ENCODE measurements around the gene TUBB. TPM values are rescaled to one million over a fixed set of nuclear protein-coding genes. Genes with fewer than 3 reads are reported as not detected.

Gene TUBB
- total and polyA plus RNA-seq, 2 of the 4 experiments (the other 2 are of a cell fraction) = 1,401 to 2,004 TPM

DNA sequence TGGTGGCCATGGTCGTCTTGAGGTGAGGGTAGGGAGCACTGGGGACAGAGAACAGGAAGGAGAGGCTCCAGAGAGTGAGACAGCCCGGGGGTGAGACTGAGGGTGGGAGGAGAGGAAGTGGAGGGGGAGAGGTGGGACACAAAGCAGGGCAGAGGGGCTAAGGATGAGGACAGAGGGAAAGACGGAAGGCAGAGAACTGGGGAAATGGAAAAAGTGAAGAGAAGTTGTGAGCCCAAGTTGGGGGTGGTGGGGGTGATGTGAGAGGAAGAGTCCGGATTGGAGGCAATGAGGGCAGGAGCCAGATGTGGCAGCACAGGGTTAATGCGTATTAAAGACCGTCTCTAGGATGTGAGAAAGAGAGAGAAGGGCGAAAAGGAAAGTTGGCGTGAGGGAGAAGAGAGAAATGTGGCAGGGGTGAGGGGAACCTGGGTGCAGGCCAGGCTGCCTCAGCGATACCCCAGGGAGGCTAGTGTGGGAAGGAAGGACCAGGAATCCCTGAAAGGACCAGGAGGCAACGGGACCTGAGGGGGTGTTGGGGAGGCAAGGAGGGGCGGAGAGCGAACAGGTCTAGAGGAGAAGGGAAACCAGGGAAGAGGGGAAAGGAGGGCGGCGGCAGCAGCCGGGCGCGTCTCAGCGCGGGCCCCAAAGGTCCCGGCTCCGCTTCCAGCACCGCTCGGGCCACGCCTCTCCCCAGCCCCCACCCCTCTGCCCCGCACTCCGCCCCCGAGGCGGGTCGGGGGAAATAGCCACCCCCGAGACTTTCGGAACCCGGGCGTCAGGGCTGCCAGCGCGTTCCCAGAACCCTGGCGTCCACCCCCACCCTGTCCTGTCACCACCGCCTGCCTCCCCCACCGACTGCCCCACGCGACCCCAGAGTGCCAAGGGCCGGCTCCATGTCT lies 33.9 kb upstream of the TUBB start, which contains the start of gene PPP1R18:
TSS of gene PPP1R18 (minus strand) at position 637 of the 899 bp plus-strand sequence. CDS start at position 10, 627 bp downstream.
- peak within 1 kb of the TSS; percentile 99 for H3K56ac ChIP-seq (ENCODE audit: extremely low read depth, insufficient read depth, low read length)
- ATAC-seq (ENCODE audit: low read depth) = peak; percentile 12
- peak within 1 kb of the TSS; percentile 89 for H2AFZ ChIP-seq (replicated peaks; ENCODE audit: low read length, poor library complexity)
- H3K27ac ChIP-seq (ENCODE audit: insufficient read depth, low read length) = peak within 1 kb of the TSS; percentile 100
- ChIA-PET POLR2A (ENCODE audit: unreplicated experiment) (no interaction called here), CTCF (no interaction called here)
- peak within 1 kb of the TSS; percentile 100 for H2AK5ac ChIP-seq (ENCODE audit: low read depth, low read length)
- peak within 1 kb of the TSS; percentile 97 for H3K4me3 ChIP-seq (ENCODE audit: insufficient read depth, low read depth, low read length)
- H3K4me1 ChIP-seq (ENCODE audit: control insufficient read depth, insufficient read depth, low read length) = peaks cover 18% of the 10 kb centered on the region
- WGBS, 2 experiments (ENCODE audit: extremely low coverage in 2 of 2, insufficient read length in 1 of 2) = 2% methylated on average over 6 of the region's 41 CpGs; no CpG with 5 or more reads in 1 of the 2 experiments
- BruUV-seq (replicated peaks) = TSS peak; percentile 76
- H2AK9ac ChIP-seq (replicated peaks; ENCODE audit: low read depth, low read length, poor library complexity) = peak within 1 kb of the TSS; percentile 100
- peak; percentile 49 for DNase-seq
- no peaks in the 10 kb centered on the region for H3K9me3 ChIP-seq (ENCODE audit: control insufficient read depth, insufficient read depth, low read length)
- peak within 1 kb of the TSS; percentile 98 for H2BK5ac ChIP-seq (ENCODE audit: low read depth, low read length, poor library complexity, severe bottlenecking)
- H3K9me1 ChIP-seq (ENCODE audit: insufficient read depth, low read length) = peaks cover 13% of the 10 kb centered on the region
- peak within 1 kb of the TSS; percentile 100 for H3K9ac ChIP-seq (ENCODE audit: low read depth, low read length)
- peak within 1 kb of the TSS; percentile 91 for H4K5ac ChIP-seq (ENCODE audit: low read depth, low read length)
- peak within 1 kb of the TSS; percentile 98 for H3K14ac ChIP-seq (replicated peaks; ENCODE audit: low read depth, low read length)
- H4K91ac ChIP-seq (ENCODE audit: insufficient read depth, low read depth, low read length) = peak within 1 kb of the TSS; percentile 99
- H2BK15ac ChIP-seq (ENCODE audit: low read depth, low read length) = peak within 1 kb of the TSS; percentile 79; the same call in 2 of the 3 replicates
- H3K4ac ChIP-seq (ENCODE audit: low read depth, low read length) = peak within 1 kb of the TSS; percentile 100
- H2BK120ac ChIP-seq (ENCODE audit: low read depth, low read length) = peak within 1 kb of the TSS; percentile 86
- peaks cover 27% of the 10 kb centered on the region for H3K36me3 ChIP-seq (ENCODE audit: control insufficient read depth, insufficient read depth, low read length)
- peak within 1 kb of the TSS; percentile 99 for H3K23ac ChIP-seq (ENCODE audit: low read depth, low read length)
- H4K20me1 ChIP-seq (ENCODE audit: insufficient read depth, low read length) = peaks cover 47% of the 10 kb centered on the region
- TF ChIP-seq MAZ (IDR thresholded peaks at IDR 0.05; ENCODE audit: borderline replicate concordance, low read depth, low read length) (no peak), CEBPB (IDR thresholded peaks at IDR 0.05; ENCODE audit: low read depth, low read length) (no peak), MXI1 (IDR thresholded peaks at IDR 0.05; ENCODE audit: borderline replicate concordance, low read depth, low read length) (0 out of 2 replicates have a peak, but pooled peaks have one; percentile 6), POLR2A (IDR thresholded peaks at IDR 0.05; ENCODE audit: low read depth, low read length) (0 out of 2 replicates have a peak, but pooled peaks have one; percentile 17)
- peak within 1 kb of the TSS; percentile 98 for H3K18ac ChIP-seq (ENCODE audit: low read depth, low read length)
- in situ Hi-C loops (cut with MboI; ENCODE audit: low sequenced_read_pairs) = no loop called here
- peak within 1 kb of the TSS; percentile 31; the same call in 1 of the 2 replicates for H2BK20ac ChIP-seq (ENCODE audit: low read depth, low read length)
- dilution Hi-C loops (cut with HindIII; ENCODE audit: low sequenced_read_pairs, unreplicated experiment) = no loop called here
- intact Hi-C loops (cut with micrococcal nuclease) = loop anchor here (1.0 kb wide), 1 partner anchor 36 kb away; no protein-coding TSS in a partner anchor
- H3K79me1 ChIP-seq (ENCODE audit: low read depth in 1 of 2, low read length in 2 of 2) = peaks cover 18 to 40% of the 10 kb centered on the region in 2 experiments; a peak in 3 of 4 replicates
- no peaks in the 10 kb centered on the region for H3K27me3 ChIP-seq (ENCODE audit: control insufficient read depth, insufficient read depth, low read length)
- peak within 1 kb of the TSS; percentile 87 for H3K4me2 ChIP-seq (ENCODE audit: low read depth, low read length)
- H4K8ac ChIP-seq (ENCODE audit: low read depth in 2 of 2, low read length in 2 of 2) = peak within 1 kb of the TSS; percentile 88 to 96
